Activated naive CD4-positive, alpha-beta T cell treated with anti-CD3 and anti-CD28 coated beads for 36 hours (primary cell): ENCODE measurements around the gene STXBP6. TPM values are rescaled to one million over a fixed set of nuclear protein-coding genes. Genes with fewer than 3 reads are reported as not detected.

ENCODE experiments used
- CTCF ChIA-PET: fragments of 350-600 bp; sonication (Branson Sonifier 250); formaldehyde crosslinking; loops from one replicate; lab custom pipeline; 2021; ENCODE audit warnings: antibody characterized with exemption; lab: Charles Lee
- DNase-seq: peaks from one replicate; pipeline ENCODE4 v3.0.0-alpha.2; 2020
- H3K27ac Mint-ChIP-seq: one replicate; pipeline ENCODE4 v1.8.0; 2021; ENCODE audit warnings: mild to moderate bottlenecking, mixed read lengths
- H3K27me3 Mint-ChIP-seq: one replicate; pipeline ENCODE4 v1.8.0; 2021; ENCODE audit warnings: low read depth, mixed read lengths
- H3K36me3 Mint-ChIP-seq: one replicate; pipeline ENCODE4 v1.8.0; 2021; ENCODE audit warnings: low read depth, mixed read lengths
- H3K4me1 Mint-ChIP-seq: one replicate; pipeline ENCODE4 v1.8.0; 2021; ENCODE audit warnings: low read depth, mixed read lengths
- H3K4me3 Mint-ChIP-seq: one replicate; pipeline ENCODE4 v1.8.0; 2021; ENCODE audit warnings: mild to moderate bottlenecking, moderate library complexity, mixed read lengths
- H3K9me3 Mint-ChIP-seq: one replicate; pipeline ENCODE4 v1.8.0; 2021; ENCODE audit warnings: mixed read lengths
- intact Hi-C: fragments of 100-400 bp; cut with micrococcal nuclease; formaldehyde crosslinking; loops from one replicate; pipeline ENCODE4 v1.15.1; 2023
- total RNA-seq, 2 experiments: library from RNA; stranded (reverse); gene quantifications; one replicate each; pipeline ENCODE4 v1.2.3, GENCODE V29; 2021

The STXBP6 gene
- total RNA-seq, result not detected

DNA sequence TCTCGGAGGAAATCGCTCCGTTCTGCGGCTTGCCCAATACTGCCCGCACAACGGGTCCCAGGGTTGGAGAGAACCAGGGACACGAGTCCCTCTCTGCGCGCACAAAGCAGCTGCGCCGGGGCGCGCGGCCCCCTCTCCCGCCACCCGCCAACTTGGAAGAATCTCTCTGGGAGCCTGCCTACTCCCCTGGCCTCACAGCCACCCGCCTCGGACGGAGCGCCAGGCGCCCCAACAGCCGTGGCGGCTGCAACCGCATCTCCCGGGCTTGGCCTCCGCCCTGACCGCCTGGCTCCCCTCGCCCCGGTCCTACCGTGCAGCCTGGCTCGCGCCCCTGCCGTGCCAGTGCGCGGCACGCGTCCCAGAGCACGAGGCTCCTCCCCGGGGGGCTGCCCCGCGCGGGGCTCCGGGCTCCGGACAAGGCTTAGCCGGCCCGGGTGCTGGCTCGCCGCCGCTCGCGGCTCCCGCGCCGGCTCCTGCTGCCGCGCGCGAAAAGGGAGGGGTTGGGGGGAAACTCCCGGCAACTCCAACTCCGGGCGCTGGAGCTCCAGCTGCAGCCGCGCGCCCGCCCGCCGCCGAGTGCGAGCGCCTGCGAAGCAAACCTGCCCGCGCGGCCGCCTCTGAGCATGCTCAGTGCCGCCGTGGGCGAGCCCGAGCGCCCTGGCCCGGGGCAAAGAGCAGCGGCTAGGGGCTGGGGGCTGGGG lies at the start of gene STXBP6:
Gene STXBP6 (minus strand): TSS at position 580 of the 701 bp plus-strand sequence. CDS start 75,329 bp downstream, outside the sequence.
- Mint-ChIP-seq H3K9me3 (no peaks in the 10 kb centered on the region), H3K4me1 (peaks cover 9% of the 10 kb centered on the region), H3K27me3 (peaks cover 38% of the 10 kb centered on the region), H3K27ac (no peak within 1 kb of the TSS), H3K4me3 (peak within 1 kb of the TSS; percentile 51), H3K36me3 (no peaks in the 10 kb centered on the region)
- intact Hi-C loops, result no loop called here
- peak; percentile 7 for DNase-seq
- CTCF ChIA-PET, result no interaction called here

DNA sequence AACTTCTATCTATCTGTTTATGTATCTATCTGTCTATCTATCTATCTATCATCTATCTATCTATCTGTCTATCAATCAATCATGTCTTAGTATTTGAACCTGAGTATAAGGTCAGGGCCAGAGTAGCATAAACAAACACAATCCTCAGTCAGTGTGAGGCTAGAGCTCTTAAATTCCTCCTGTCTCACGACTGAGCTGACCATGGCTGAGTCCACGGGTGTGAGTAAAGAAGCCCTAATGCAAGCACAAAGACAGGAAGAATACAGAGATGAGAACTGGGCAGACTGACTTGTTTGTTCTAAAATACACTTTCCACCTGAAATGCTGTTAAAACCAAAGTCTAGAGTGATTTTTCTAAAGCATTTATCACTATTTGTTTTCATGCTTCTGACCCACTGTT lies 47.2 kb upstream of the STXBP6 start:
- CTCF ChIA-PET, result no interaction called here
- Mint-ChIP-seq H3K27me3 (peaks cover 16% of the 10 kb centered on the region), H3K27ac (no peak overlapping the region)

DNA sequence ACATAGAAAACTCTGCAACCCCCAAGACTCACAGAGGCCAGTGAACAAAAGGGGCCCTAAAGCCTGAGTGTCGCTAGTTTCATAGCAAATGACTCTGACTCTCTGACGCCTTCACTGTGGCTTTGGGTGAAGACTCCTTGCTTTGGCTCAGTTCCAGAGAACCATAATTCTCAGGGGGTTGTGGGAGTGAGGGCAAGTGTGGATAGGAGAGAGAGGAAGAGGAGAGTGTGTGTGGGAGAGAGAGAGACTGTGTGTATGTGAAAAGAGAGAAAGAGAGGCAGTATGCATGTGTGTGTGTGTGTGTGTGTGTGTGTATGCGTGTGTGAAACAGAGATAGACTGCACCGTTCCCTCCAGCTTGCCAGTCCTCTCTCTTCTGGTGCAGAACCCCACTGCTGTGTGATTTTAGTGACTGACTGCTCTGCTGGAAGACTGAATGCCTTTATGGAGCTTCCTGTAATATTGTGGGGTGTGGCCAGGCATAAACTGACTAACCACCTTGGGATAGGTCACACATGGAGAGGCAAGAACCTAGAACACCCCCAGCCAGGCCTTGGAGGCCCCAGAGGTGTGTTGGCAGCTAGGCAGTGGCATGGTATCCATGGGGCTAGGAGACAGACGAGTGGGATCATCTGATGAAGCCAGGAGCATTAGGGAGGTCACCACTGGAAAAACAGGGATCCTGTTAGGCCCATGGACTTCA lies 45.9 kb upstream of the STXBP6 start:
- CTCF ChIA-PET, result no interaction called here
- Mint-ChIP-seq H3K9me3 (no peaks in the 10 kb centered on the region), H3K36me3 (no peaks in the 10 kb centered on the region), H3K27me3 (peaks cover 16% of the 10 kb centered on the region), H3K4me1 (no peaks in the 10 kb centered on the region), H3K4me3 (no peak overlapping the region), H3K27ac (no peak overlapping the region)
- no peak for DNase-seq
- intact Hi-C loops, result no loop called here

More for the DNA sequence above, 47.2 kb upstream of the STXBP6 start:
- H3K36me3 Mint-ChIP-seq, result no peaks in the 10 kb centered on the region
- intact Hi-C loops, result no loop called here
- no peaks in the 10 kb centered on the region for H3K9me3 Mint-ChIP-seq
- H3K4me3 Mint-ChIP-seq, result no peak overlapping the region
- DNase-seq, result no peak
- H3K4me1 Mint-ChIP-seq, result no peaks in the 10 kb centered on the region

DNA sequence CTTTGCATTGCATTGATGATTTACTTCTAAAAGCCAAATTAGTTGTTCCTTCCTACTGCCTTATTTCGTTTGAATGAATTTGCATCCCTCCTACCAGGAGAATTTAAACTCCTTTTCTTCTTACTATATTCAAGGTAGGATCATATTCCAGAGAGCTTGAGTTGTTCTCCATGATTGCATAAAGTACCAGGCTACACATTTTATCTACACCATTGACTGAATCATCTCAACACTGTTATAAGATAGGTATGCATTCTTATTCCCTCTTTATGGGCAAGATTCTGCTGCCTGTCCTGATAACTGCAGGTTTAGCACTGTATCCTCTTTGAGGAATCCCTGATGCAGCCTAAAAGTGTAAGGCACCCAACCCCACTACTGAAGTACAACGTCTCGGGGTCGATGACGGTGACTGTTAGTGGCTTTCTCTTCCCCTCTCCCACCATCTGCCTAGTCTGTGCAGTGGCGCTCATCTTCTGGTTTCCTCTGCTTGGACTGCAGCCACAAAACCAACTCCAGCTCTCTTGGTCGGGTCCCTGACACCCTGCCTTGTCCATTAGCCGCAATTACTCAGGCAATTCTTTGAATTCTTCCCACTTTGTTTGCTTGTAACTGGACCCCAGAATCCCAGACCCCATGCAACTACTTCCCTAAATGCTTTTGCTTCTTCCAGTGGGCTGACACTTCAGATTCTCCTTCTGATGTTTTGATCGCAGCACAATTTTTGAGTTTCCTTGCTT lies 44.4 kb upstream of the STXBP6 start:
- CTCF ChIA-PET, result no interaction called here
- Mint-ChIP-seq H3K36me3 (no peaks in the 10 kb centered on the region), H3K27me3 (peaks cover 18% of the 10 kb centered on the region), H3K27ac (no peak overlapping the region), H3K4me3 (no peak overlapping the region), H3K9me3 (no peaks in the 10 kb centered on the region), H3K4me1 (no peaks in the 10 kb centered on the region)
- no peak for DNase-seq
- intact Hi-C loops, result no loop called here

DNA sequence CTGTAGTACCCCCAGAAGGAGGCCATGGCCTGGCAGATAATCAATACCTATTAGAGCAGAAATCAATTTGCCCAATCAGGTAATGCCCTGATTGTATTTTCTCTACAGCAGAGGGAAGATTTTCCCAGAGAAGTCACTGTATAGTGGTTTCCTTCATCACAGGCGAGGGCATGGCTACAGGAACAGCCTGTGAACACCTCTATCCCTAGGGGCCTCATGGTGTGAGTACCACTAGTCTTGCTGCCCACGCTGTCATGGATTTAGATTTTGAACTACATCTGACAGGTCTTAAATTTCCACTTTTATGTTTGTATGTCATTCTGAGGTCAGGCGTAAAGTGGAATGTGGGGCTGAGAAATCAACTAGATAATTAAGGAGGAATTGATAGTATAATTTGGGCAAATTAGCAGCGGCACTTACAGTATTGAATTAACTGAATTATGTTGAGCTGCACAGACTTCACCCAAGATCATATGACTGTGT lies 42.4 kb upstream of the STXBP6 start:
- CTCF ChIA-PET, result no interaction called here
- H3K4me1 Mint-ChIP-seq, result no peaks in the 10 kb centered on the region
- H3K27ac Mint-ChIP-seq, result no peak overlapping the region
- H3K4me3 Mint-ChIP-seq, result no peak overlapping the region
- intact Hi-C loops, result no loop called here
- DNase-seq, result no peak
- H3K9me3 Mint-ChIP-seq, result no peaks in the 10 kb centered on the region
- H3K27me3 Mint-ChIP-seq, result peaks cover 20% of the 10 kb centered on the region
- H3K36me3 Mint-ChIP-seq, result no peaks in the 10 kb centered on the region

DNA sequence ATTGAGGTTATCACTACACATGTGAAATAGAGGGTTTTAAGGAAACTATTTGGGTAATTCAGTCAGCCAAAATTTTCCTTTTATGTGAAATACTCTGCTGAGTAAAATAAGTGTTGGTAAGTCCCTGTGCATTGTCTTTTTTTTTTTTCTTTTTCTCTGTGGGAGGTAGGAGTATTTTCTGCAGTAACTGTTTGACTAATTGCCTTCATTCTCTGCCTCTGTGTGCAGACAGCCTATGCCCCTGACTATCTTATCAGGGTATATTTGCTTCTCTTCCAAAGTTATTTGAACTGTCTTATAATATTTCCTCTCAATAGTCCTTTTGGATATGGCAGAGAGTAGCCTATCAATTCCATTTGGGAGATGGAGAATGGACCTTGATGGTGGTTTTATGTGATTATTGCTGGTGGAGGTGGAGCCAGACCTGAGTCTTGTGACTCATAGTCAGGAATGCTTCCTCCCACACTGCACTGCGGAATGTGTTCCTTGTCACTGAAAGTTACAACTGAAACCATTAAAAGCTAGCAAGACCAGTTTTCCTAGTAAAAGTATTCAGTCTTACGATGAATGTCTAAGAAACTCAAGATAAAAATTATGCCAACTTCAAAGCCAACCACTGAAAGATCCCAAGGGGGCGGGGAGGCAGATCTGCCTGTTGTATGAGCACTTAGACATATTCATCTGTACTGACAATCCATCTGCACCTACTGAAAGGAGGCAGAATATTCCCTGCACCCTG lies 40.9 kb upstream of the STXBP6 start:
- DNase-seq, result no peak
- intact Hi-C loops, result no loop called here
- no peak overlapping the region for H3K4me3 Mint-ChIP-seq
- H3K9me3 Mint-ChIP-seq, result no peaks in the 10 kb centered on the region
- no peaks in the 10 kb centered on the region for H3K4me1 Mint-ChIP-seq
- H3K27me3 Mint-ChIP-seq, result peaks cover 13% of the 10 kb centered on the region
- CTCF ChIA-PET, result no interaction called here
- H3K36me3 Mint-ChIP-seq, result no peaks in the 10 kb centered on the region
- H3K27ac Mint-ChIP-seq, result no peak overlapping the region

DNA sequence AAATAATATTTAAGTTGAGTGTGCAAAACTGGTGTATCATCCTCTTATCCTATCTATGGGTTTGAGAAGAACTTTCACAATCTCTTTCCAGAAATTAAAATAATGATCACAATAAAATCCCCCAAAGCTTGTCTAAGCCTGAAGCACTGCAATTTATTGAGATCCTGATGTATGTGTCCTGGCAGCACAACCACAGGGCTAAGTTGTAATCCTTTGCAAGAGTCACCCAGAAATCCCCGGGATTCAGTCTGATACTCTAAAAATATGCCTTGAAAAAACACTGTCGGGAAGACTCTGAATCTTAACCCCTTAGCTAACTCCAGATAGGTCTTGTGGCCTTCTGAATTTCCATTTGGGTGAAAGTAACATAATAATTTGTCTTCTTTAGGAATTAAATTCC lies 40.3 kb upstream of the STXBP6 start:
- H3K4me3 Mint-ChIP-seq, result no peak overlapping the region
- no peaks in the 10 kb centered on the region for H3K4me1 Mint-ChIP-seq
- DNase-seq, result no peak
- no peak overlapping the region for H3K27ac Mint-ChIP-seq
- peaks cover 9% of the 10 kb centered on the region for H3K27me3 Mint-ChIP-seq
- intact Hi-C loops, result no loop called here
- no peaks in the 10 kb centered on the region for H3K9me3 Mint-ChIP-seq
- H3K36me3 Mint-ChIP-seq, result no peaks in the 10 kb centered on the region
- CTCF ChIA-PET, result no interaction called here

DNA sequence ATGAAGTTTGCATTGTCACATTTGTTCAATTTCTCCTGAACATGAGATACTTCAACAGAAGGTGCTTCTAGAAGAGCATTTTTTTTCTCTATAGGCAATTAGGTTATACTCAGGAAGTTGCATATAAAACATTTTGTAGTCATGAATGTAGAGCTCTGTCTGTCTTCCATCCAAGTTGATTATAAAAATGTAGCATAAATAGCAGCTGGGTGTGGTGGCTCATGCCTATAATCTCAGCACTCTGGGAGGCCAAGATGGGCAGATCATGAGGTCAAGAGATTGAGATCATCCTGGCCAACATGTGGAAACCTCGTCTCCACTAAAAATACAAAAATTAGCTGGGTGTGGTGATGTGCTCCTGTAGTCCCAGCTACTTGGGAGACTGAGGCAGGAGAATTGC lies 39.5 kb upstream of the STXBP6 start:
- no peaks in the 10 kb centered on the region for H3K36me3 Mint-ChIP-seq
- DNase-seq, result no peak
- intact Hi-C loops, result no loop called here
- H3K4me3 Mint-ChIP-seq, result no peak overlapping the region
- H3K27ac Mint-ChIP-seq, result no peak overlapping the region
- H3K4me1 Mint-ChIP-seq, result no peaks in the 10 kb centered on the region
- peaks cover 6% of the 10 kb centered on the region for H3K27me3 Mint-ChIP-seq
- CTCF ChIA-PET, result no interaction called here
- H3K9me3 Mint-ChIP-seq, result no peaks in the 10 kb centered on the region

DNA sequence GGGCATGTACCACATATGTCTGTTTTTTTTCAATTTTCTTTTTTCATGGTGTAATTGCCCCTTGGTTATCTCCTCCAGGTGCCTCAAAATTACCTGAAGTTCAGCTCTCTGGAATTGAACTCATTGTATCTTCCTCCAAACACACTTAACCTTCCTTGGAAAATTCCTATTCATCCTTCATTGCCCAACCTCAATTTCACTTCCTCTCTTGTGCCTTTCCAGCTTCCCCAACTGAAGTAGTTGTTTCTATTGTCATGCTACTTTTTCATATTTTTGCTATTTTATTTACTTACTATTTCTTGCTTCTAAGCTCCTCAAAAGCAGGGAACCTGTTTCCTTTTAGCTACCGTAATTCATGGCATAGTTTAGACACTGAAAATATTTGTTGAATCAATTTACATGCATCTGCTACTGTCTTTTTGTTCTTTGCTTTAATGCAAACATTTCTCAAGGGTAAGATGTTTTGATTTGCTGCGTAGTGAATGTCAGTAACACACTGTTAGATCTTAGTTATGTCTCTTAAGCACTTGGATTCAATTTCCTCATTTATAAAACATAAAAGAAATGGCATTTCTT lies 37.0 kb upstream of the STXBP6 start:
- Mint-ChIP-seq H3K4me1 (no peaks in the 10 kb centered on the region), H3K27ac (no peak overlapping the region), H3K9me3 (no peaks in the 10 kb centered on the region), H3K36me3 (no peaks in the 10 kb centered on the region), H3K27me3 (peaks cover 13% of the 10 kb centered on the region), H3K4me3 (no peak overlapping the region)
- DNase-seq, result no peak
- CTCF ChIA-PET, result no interaction called here
- intact Hi-C loops, result no loop called here

DNA sequence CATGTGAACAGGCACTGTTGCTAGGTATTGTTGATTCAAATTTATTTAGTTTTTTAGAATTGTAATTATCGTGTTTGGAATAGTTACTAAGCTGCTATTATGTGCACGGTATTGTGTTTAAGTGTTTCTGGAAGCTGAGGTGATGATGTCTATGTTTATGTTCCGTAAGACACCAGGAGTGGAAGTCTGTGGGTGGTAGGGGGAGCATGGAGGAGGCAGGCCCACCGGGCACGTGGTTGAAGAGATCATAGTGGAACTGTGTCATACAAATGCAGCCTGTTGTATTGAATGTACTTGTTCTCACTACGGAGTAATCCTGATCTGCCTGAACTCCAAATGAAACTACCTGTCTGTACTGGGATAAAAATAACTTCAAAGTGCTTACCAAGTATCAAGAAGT lies 36.1 kb upstream of the STXBP6 start:
- H3K27ac Mint-ChIP-seq, result no peak overlapping the region
- peaks cover 17% of the 10 kb centered on the region for H3K27me3 Mint-ChIP-seq
- intact Hi-C loops, result no loop called here
- DNase-seq, result no peak
- H3K4me1 Mint-ChIP-seq, result no peaks in the 10 kb centered on the region
- CTCF ChIA-PET, result interaction anchor here (0.8 kb wide), 1 partner anchor 376 kb away, joined by 3 read pairs; no protein-coding TSS in a partner anchor
- no peaks in the 10 kb centered on the region for H3K9me3 Mint-ChIP-seq
- no peaks in the 10 kb centered on the region for H3K36me3 Mint-ChIP-seq
- H3K4me3 Mint-ChIP-seq, result no peak overlapping the region

DNA sequence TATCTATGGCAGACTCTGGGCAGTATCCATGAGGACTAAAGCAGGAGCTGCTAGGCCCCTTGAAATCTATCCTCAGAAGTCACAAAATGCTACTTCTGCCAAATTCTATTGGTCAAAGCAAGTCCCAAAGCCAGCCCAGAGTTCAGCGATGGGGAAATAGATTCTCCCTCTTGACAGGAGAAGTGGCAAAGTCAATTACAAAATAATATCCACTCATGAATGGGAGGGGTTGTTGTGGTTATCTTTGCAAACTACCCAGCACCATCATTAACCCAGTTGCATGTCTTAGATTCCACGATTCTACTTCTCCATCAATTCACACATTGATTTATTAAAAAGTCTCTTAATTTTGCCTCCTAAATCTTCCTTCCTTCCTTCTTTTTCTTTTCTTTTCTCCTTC lies 30.7 kb upstream of the STXBP6 start:
- intact Hi-C loops, result no loop called here

DNA sequence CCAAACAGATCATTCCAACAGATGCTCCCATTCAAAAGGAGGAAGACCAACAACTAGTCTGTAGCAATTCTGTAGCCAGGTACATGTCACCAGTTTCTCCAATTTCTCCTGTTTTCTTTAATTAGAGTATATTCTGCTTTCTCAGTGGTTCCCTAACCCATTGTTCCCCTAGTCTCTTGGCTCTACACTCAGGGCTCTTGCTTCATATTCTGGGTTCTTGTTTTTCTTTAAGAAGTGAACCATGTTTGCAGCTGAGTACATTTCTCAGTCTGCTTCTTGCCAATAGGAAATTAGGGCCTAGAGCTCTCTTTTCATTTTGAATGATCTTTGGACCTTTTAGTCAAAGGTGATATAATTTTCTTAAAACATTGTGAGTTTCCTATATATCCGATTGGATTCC lies 29.4 kb upstream of the STXBP6 start:
- CTCF ChIA-PET, result no interaction called here
- no peak overlapping the region for H3K4me3 Mint-ChIP-seq
- intact Hi-C loops, result no loop called here
- no peaks in the 10 kb centered on the region for H3K9me3 Mint-ChIP-seq
- H3K27me3 Mint-ChIP-seq, result peaks cover 12% of the 10 kb centered on the region
- no peak overlapping the region for H3K27ac Mint-ChIP-seq
- no peaks in the 10 kb centered on the region for H3K4me1 Mint-ChIP-seq
- DNase-seq, result no peak
- H3K36me3 Mint-ChIP-seq, result no peaks in the 10 kb centered on the region

More for the DNA sequence above, 30.7 kb upstream of the STXBP6 start:
- Mint-ChIP-seq H3K27me3 (peaks cover 12% of the 10 kb centered on the region), H3K9me3 (no peaks in the 10 kb centered on the region), H3K4me1 (no peaks in the 10 kb centered on the region), H3K27ac (no peak overlapping the region), H3K36me3 (no peaks in the 10 kb centered on the region), H3K4me3 (no peak overlapping the region)
- DNase-seq, result no peak
- CTCF ChIA-PET, result no interaction called here
